Endothelial cell of umbilical vein (primary cell): Measurements from ENCODE around the gene MCTP1. TPM values are rescaled to one million over a fixed set of nuclear protein-coding genes. Genes with fewer than 3 reads are reported as not detected.

ENCODE experiments used
- BruUV-seq: library from RNA; stranded (reverse); fragments of 400-500 nt; replicated peaks from 2 replicates; lab custom pipeline; 2021; lab: Mats Ljungman, UMichigan
- CTCF ChIA-PET: fragments of 300-600, 350-600 bp; sonication (Branson Sonifier 250); formaldehyde crosslinking; loops from one replicate; lab custom pipeline; 2021; ENCODE audit warnings: antibody characterized with exemption, inconsistent platforms; lab: Charles Lee
- POLR2A ChIA-PET: fragments of 300-600, 350-600 bp; sonication (Branson Sonifier 250); formaldehyde crosslinking; loops from one replicate; lab custom pipeline; 2021; ENCODE audit warnings: antibody characterized with exemption, inconsistent platforms; lab: Charles Lee
- DNase-seq: peaks from one replicate; pipeline ENCODE4 v3.0.0-alpha.2; 2011; ENCODE audit warnings: low read depth, low spot score
- FAIRE-seq: peaks from 2 replicates; lab custom pipeline; 2011; peaks lifted over from hg19 to GRCh38; lab: Jason Lieb, UNC
- H2AFZ ChIP-seq: 2 replicates; pipeline ENCODE4 v1.6.0; 2012; ENCODE audit warnings: low read depth, low read length, control low read depth, inconsistent platforms
- H3K27ac ChIP-seq: 2 replicates; pipeline ENCODE4 v1.5.1; 2011; ENCODE audit warnings: low read depth, mild to moderate bottlenecking, control low read depth, low read length, moderate library complexity; ENCODE audit not compliant: insufficient read depth
- H3K27me3 ChIP-seq, 2 experiments: 2 replicates each; pipeline versions ENCODE4 v1.6.0 to v1.6.1; 2011; ENCODE audit warnings: low read length in 2 of 2, mixed read lengths in 1 of 2; ENCODE audit not compliant: control insufficient read depth in 2 of 2, insufficient read depth in 2 of 2
- H3K36me3 ChIP-seq, 2 experiments: 2 replicates in 1 of 2; 3 replicates in 1 of 2; pipeline ENCODE4 v1.5.1; 2011; ENCODE audit warnings: low read length in 2 of 2, mild to moderate bottlenecking in 1 of 2, moderate library complexity in 1 of 2; ENCODE audit not compliant: control insufficient read depth in 2 of 2, insufficient read depth in 2 of 2; ENCODE audit errors: extremely low read depth in 1 of 2
- H3K4me1 ChIP-seq: 3 replicates; pipeline ENCODE4 v1.5.1; 2011; ENCODE audit warnings: mild to moderate bottlenecking, low read length; ENCODE audit not compliant: control insufficient read depth, insufficient read depth; ENCODE audit errors: extremely low read depth
- H3K4me2 ChIP-seq: 2 replicates; pipeline ENCODE4 v1.6.1; 2011; ENCODE audit warnings: low read length, control low read depth, mixed read lengths; ENCODE audit not compliant: insufficient read depth
- H3K4me3 ChIP-seq, 3 experiments: fragments of 200-600 bp in 1 of 3; sonication (generic), shearing (Covaris generic) in 1 of 3; replicated peaks in 1 of 3; 2 replicates each; pipeline ENCODE4 v1.5.1; 2011 to 2016; ENCODE audit warnings: control low read depth in 3 of 3, low read length in 3 of 3, mild to moderate bottlenecking in 2 of 3, inconsistent platforms in 1 of 3, low read depth in 1 of 3, moderate library complexity in 1 of 3; ENCODE audit not compliant: insufficient read depth in 1 of 3
- H3K79me2 ChIP-seq: 2 replicates; pipeline ENCODE4 v1.6.0; 2012; ENCODE audit warnings: low read length, inconsistent platforms; ENCODE audit not compliant: control insufficient read depth, insufficient read depth
- H3K9ac ChIP-seq: replicated peaks from 2 replicates; pipeline ENCODE3; 2011; ENCODE audit warnings: low read length, control low read depth; ENCODE audit not compliant: insufficient read depth; ENCODE audit errors: extremely low read depth
- H3K9me1 ChIP-seq: replicated peaks from 3 replicates; pipeline ENCODE4 v1.6.0; 2011; ENCODE audit warnings: mild to moderate bottlenecking, low read length; ENCODE audit not compliant: control insufficient read depth, insufficient read depth; ENCODE audit errors: extremely low read depth
- H3K9me3 ChIP-seq: replicated peaks from 2 replicates; pipeline ENCODE4 v1.5.1; 2012; ENCODE audit warnings: low read length, inconsistent platforms; ENCODE audit not compliant: control insufficient read depth, insufficient read depth
- H4K20me1 ChIP-seq: replicated peaks from 2 replicates; pipeline ENCODE3; 2011; ENCODE audit warnings: mild to moderate bottlenecking, low read length; ENCODE audit not compliant: control insufficient read depth, insufficient read depth; ENCODE audit errors: extremely low read depth
- CTCF ChIP-seq, 2 donors: IDR thresholded peaks; 1 replicate in 1 of 2; 2 replicates in 1 of 2; pipeline ENCODE4 v1.5.1; 2011; ENCODE audit warnings: low read length in 2 of 2, mild to moderate bottlenecking in 2 of 2, moderate library complexity in 2 of 2, control low read depth in 1 of 2, inconsistent platforms in 1 of 2, low read depth in 1 of 2; ENCODE audit not compliant: insufficient read depth in 1 of 2; ENCODE audit errors: extremely low read depth in 1 of 2
- EZH2 ChIP-seq: IDR thresholded peaks from 2 replicates; pipeline ENCODE4 v1.6.1; 2012; ENCODE audit warnings: borderline replicate concordance, low read depth, mild to moderate bottlenecking, moderate library complexity, low read length, inconsistent platforms; ENCODE audit not compliant: severe bottlenecking
- FOS ChIP-seq: IDR thresholded peaks from 2 replicates; pipeline ENCODE4 v1.6.1; 2011; ENCODE audit warnings: mild to moderate bottlenecking, low read length, moderate library complexity, borderline replicate concordance; ENCODE audit not compliant: insufficient read depth
- GATA2 ChIP-seq: IDR thresholded peaks from 2 replicates; pipeline ENCODE4 v1.7.0; 2011; ENCODE audit warnings: low read depth, mild to moderate bottlenecking, moderate library complexity, mixed read lengths, low read length; ENCODE audit not compliant: insufficient read length, insufficient read depth
- JUN ChIP-seq: IDR thresholded peaks from 2 replicates; pipeline ENCODE4 v1.6.1; 2011; ENCODE audit warnings: borderline replicate concordance, low read depth; ENCODE audit not compliant: insufficient read length, insufficient read depth
- MAX ChIP-seq: IDR thresholded peaks from 2 replicates; pipeline ENCODE4 v1.6.1; 2011; ENCODE audit not compliant: insufficient read depth, insufficient read length
- MYC ChIP-seq: IDR thresholded peaks from one replicate; pipeline ENCODE4 v1.6.1; 2011; ENCODE audit warnings: mild to moderate bottlenecking, low read depth, low read length
- POLR2A ChIP-seq: IDR thresholded peaks from 2 replicates; pipeline ENCODE4 v1.6.1; 2012; ENCODE audit warnings: low read depth, mild to moderate bottlenecking, control low read depth, low read length
- POLR2AphosphoS5 ChIP-seq: IDR thresholded peaks from 2 replicates; pipeline ENCODE4 v1.6.1; 2012; ENCODE audit warnings: low read depth, mild to moderate bottlenecking, control low read depth, low read length, moderate library complexity; ENCODE audit not compliant: insufficient read depth
- dilution Hi-C: fragments of 300-500 bp; cut with MboI; formaldehyde crosslinking; loops from one replicate; pipeline ENCODE4 v1.15.0; 2019; ENCODE audit warnings: low sequenced_read_pairs; ENCODE audit not compliant: extremely low pct_ligation_motif_present
- intact Hi-C: fragments of 100-400 bp; cut with micrococcal nuclease; formaldehyde crosslinking; loops from one replicate; pipeline ENCODE4 v1.10.0; 2022
- polyA plus RNA-seq, 4 experiments: library from polyadenylated mRNA; depleted of rRNA in 3 of 4; stranded (reverse) in 3 of 4; unstranded in 1 of 4; fragments of >200 nt; gene quantifications; 2 replicates each; pipeline versions ENCODE4 v1.2.1 to v1.2.3, GENCODE V29; 2011 to 2012; ENCODE audit warnings: missing spikeins in 1 of 4
- total RNA-seq: library from RNA; stranded (reverse); gene quantifications from 2 replicates; pipeline ENCODE4 v1.2.3, GENCODE V29; 2021

MCTP1 gene
- total and polyA plus RNA-seq, 2 donors (not counting 3 experiments of a cell fraction or from before 2014, with no cell fraction given), result 79.3 to 203 TPM

- FAIRE-seq (no peak), DNase-seq (no peak)
- ChIA-PET CTCF (interaction anchor here (1.0 kb wide), 1 partner anchor 13 kb away, joined by 3 read pairs; no protein-coding TSS in a partner anchor), POLR2A (no interaction called here)
- H3K27me3 ChIP-seq, result no peaks in the 10 kb centered on the region
- H3K4me3 ChIP-seq, result no peak overlapping the region
- H3K9ac ChIP-seq, result no peak overlapping the region
- peaks cover 4 to 13% of the 10 kb centered on the region in 2 experiments for H3K36me3 ChIP-seq
- H4K20me1 ChIP-seq, result peaks cover 2% of the 10 kb centered on the region
- TF ChIP-seq POLR2AphosphoS5 (no peak), GATA2 (no peak), FOS (no peak), JUN (no peak), POLR2A (no peak), MYC (no peak)
- no peak overlapping the region for H3K4me2 ChIP-seq
- H3K9me1 ChIP-seq, result no peaks in the 10 kb centered on the region
- no peaks in the 10 kb centered on the region for H3K9me3 ChIP-seq
- intact Hi-C loops, result loop anchor here (10.0 kb wide), 1 partner anchor 328 kb away; no protein-coding TSS in a partner anchor
- H3K79me2 ChIP-seq, result no peaks in the 10 kb centered on the region
- H2AFZ ChIP-seq, result no peak overlapping the region
- H3K4me1 ChIP-seq, result no peaks in the 10 kb centered on the region
- BruUV-seq, result no TSS peak
- dilution Hi-C loops, result no loop called here
- no peak overlapping the region for H3K27ac ChIP-seq
These were observed 431.8 kb downstream of the MCTP1 start for GRCh38 chr5:94853120-94853519.

GRCh38 chr5:94850960-94851359, 433.9 kb downstream of the MCTP1 start:
- Histone ChIP-seq H3K4me3 (no peak overlapping the region), H3K4me2 (no peak overlapping the region), H3K9ac (no peak overlapping the region), H3K36me3 (peaks cover 5 to 8% of the 10 kb centered on the region in 2 experiments), H3K9me3 (no peaks in the 10 kb centered on the region), H3K9me1 (no peaks in the 10 kb centered on the region), H3K4me1 (no peaks in the 10 kb centered on the region), H3K79me2 (no peaks in the 10 kb centered on the region), H3K27me3 (no peaks in the 10 kb centered on the region), H4K20me1 (no peaks in the 10 kb centered on the region), H2AFZ (no peak overlapping the region), H3K27ac (no peak overlapping the region)
- FAIRE-seq, result no peak
- BruUV-seq, result no TSS peak
- intact Hi-C loops, result loop anchor here (10.0 kb wide), 1 partner anchor 326 kb away; no protein-coding TSS in a partner anchor
- dilution Hi-C loops, result no loop called here
- CTCF ChIA-PET, result interaction anchor here (1.1 to 1.8 kb wide), 11 partner anchors 9 to 1244 kb away, joined by 3 to 11 read pairs (median 4); no protein-coding TSS in a partner anchor
- DNase-seq, result no peak
- POLR2A ChIA-PET, result no interaction called here
- no peak for TF ChIP-seq POLR2A
- no peak for TF ChIP-seq FOS
- TF ChIP-seq GATA2, result no peak
- no peak for TF ChIP-seq CTCF (IDR thresholded peaks at IDR 0.05; ENCODE audit: extremely low read depth in 1 of 2, insufficient read depth in 1 of 2, low read depth in 1 of 2, low read length in 2 of 2)
- TF ChIP-seq JUN, result no peak
- no peak for TF ChIP-seq MYC
- TF ChIP-seq EZH2, result no peak
- no peak for TF ChIP-seq MAX
- TF ChIP-seq POLR2AphosphoS5, result no peak
